Left ventricle myocardium inferior (tissue), 1 donor: ENCODE measurements around the gene TUT1. TPM values are rescaled to one million over a fixed set of nuclear protein-coding genes. Genes with fewer than 3 reads are reported as not detected.

ENCODE experiments used
- DNase-seq: peaks from one replicate; pipeline ENCODE4 v3.0.0-alpha.2; 2020
- H3K27ac ChIP-seq: fragments of 200-600 bp; replicated peaks from 2 replicates; pipeline ENCODE4 v1.8.0; 2021
- H3K27me3 ChIP-seq: fragments of 200-600 bp; 2 replicates; pipeline ENCODE4 v1.8.0; 2021; ENCODE audit warnings: low read depth
- H3K36me3 ChIP-seq: fragments of 200-600 bp; 2 replicates; pipeline ENCODE4 v1.8.0; 2021
- H3K4me1 ChIP-seq: fragments of 200-600 bp; 2 replicates; pipeline ENCODE4 v1.8.0; 2021
- H3K4me3 ChIP-seq: fragments of 200-600 bp; 2 replicates; pipeline ENCODE4 v1.8.0; 2021; ENCODE audit warnings: mild to moderate bottlenecking, moderate library complexity
- H3K9me3 ChIP-seq: fragments of 200-600 bp; replicated peaks from 2 replicates; pipeline ENCODE4 v1.8.0; 2021
- CTCF ChIP-seq: fragments of 200-600 bp; IDR thresholded peaks from 2 replicates; pipeline ENCODE4 v1.8.0; 2021; ENCODE audit warnings: antibody characterized with exemption, mild to moderate bottlenecking, borderline replicate concordance
- intact Hi-C: fragments of 100-400 bp; cut with micrococcal nuclease; formaldehyde crosslinking; loops from one replicate; pipeline ENCODE4 v1.11.0; 2022
- total RNA-seq: library from RNA; stranded (reverse); fragmentation: NEBNext Ultra II Directional; extraction: Animal tissue kit (Norgen Biotek cat#: 25700); gene quantifications from one replicate; pipeline ENCODE4 v1.2.1, GENCODE V29; 2021
- donor health status: DM: no; HTN: yes; CAD: no; lungs with severe emphysema.

The TUT1 gene
- total RNA-seq, 1 donor from 2014 or later, result 12.5 TPM

- no peak for TF ChIP-seq CTCF
- Histone ChIP-seq H3K9me3 (no peaks in the 10 kb centered on the region), H3K27ac (peak overlapping the region; percentile 94), H3K4me1 (peaks cover 46% of the 10 kb centered on the region), H3K36me3 (peaks cover 57% of the 10 kb centered on the region), H3K27me3 (no peaks in the 10 kb centered on the region), H3K4me3 (no peak overlapping the region)
- DNase-seq, result no peak
- intact Hi-C loops, result no loop called here
Measured at GRCh38 chr11:62578541-62578940, 12.8 kb downstream of the TUT1 start.

- Histone ChIP-seq H3K4me3 (peak overlapping the region; percentile 28), H3K27ac (peak overlapping the region; percentile 94), H3K27me3 (no peaks in the 10 kb centered on the region), H3K4me1 (peaks cover 59% of the 10 kb centered on the region), H3K9me3 (no peaks in the 10 kb centered on the region), H3K36me3 (peaks cover 56% of the 10 kb centered on the region)
- DNase-seq, result no peak
- no peak for TF ChIP-seq CTCF
- intact Hi-C loops, result no loop called here
Measured at GRCh38 chr11:62577046-62577714, 14.1 kb downstream of the TUT1 start.

- H3K27me3 ChIP-seq, result no peaks in the 10 kb centered on the region
- H3K27ac ChIP-seq, result peak overlapping the region; percentile 94
- H3K9me3 ChIP-seq, result no peaks in the 10 kb centered on the region
- H3K4me3 ChIP-seq, result peak overlapping the region; percentile 94
- intact Hi-C loops, result no loop called here
- no peak for TF ChIP-seq CTCF
- peaks cover 57% of the 10 kb centered on the region for H3K36me3 ChIP-seq
- DNase-seq, result no peak
- peaks cover 65% of the 10 kb centered on the region for H3K4me1 ChIP-seq
Measured at GRCh38 chr11:62575837-62576236, 15.5 kb downstream of the TUT1 start.

GRCh38 chr11:62575156-62575555 lies 16.2 kb downstream of the TUT1 start:
- Histone ChIP-seq H3K36me3 (peaks cover 61% of the 10 kb centered on the region), H3K9me3 (no peaks in the 10 kb centered on the region), H3K4me1 (peaks cover 70% of the 10 kb centered on the region), H3K27me3 (no peaks in the 10 kb centered on the region), H3K27ac (peak overlapping the region; percentile 94), H3K4me3 (peak overlapping the region; percentile 94)
- no peak for DNase-seq
- TF ChIP-seq CTCF, result no peak
- intact Hi-C loops, result no loop called here

GRCh38 chr11:62574363-62575071 lies 16.8 kb downstream of the TUT1 start:
- TF ChIP-seq CTCF, result no peak
- no peaks in the 10 kb centered on the region for H3K9me3 ChIP-seq
- H3K27ac ChIP-seq, result peak overlapping the region; percentile 94
- peaks cover 62% of the 10 kb centered on the region for H3K36me3 ChIP-seq
- H3K27me3 ChIP-seq, result no peaks in the 10 kb centered on the region
- H3K4me1 ChIP-seq, result peaks cover 76% of the 10 kb centered on the region
- peak overlapping the region; percentile 94 for H3K4me3 ChIP-seq
- intact Hi-C loops, result no loop called here
- DNase-seq, result peak; percentile 41
